ENCODE measurements around the gene TPRN. TPM values are rescaled to one million over a fixed set of nuclear protein-coding genes. Genes with fewer than 3 reads are reported as not detected.
A peak's percentile ranks its signal among the peaks of the same experiment; 100 is the strongest.

TPRN gene
- total RNA-seq, 4 donors from 2014 or later = 3.4 to 10.2 (median 6.3) TPM

- no peaks in the 10 kb centered on the region for H3K9me3 ChIP-seq
- H3K27me3 ChIP-seq = peaks cover 14 to 27% (median 22%) of the 10 kb centered on the region in 3 donors
- TF ChIP-seq CTCF (IDR thresholded peaks at IDR 0.05 in 4 of 5, conservative IDR thresholded peaks at IDR 0.05 in 1 of 5) (no peak), POLR2A (IDR thresholded peaks at IDR 0.05) (no peak)
- peaks cover 5 to 8% of the 10 kb centered on the region in 2 donors for H3K4me1 ChIP-seq
- intact Hi-C loops (cut with DNase I; ENCODE audit: low total_unique reads) (no loop called here), in situ Hi-C loops (cut with MboI; ENCODE audit: low sequenced_read_pairs in 4 of 4) (no loop called here)
- H3K4me3 ChIP-seq = no peak overlapping the region
- H3K36me3 ChIP-seq = peaks cover 0 to 2% of the 10 kb centered on the region in 2 donors
- ATAC-seq (no peak), DNase-seq (no peak)
- no peak overlapping the region for H3K27ac ChIP-seq
Measured at GRCh38 chr9:137172901-137173795, 27.4 kb downstream of the TPRN start.

- DNase-seq (no peak), ATAC-seq (no peak)
- no peak overlapping the region for H3K4me3 ChIP-seq
- TF ChIP-seq POLR2A (IDR thresholded peaks at IDR 0.05) (no peak), CTCF (IDR thresholded peaks at IDR 0.05 in 4 of 5, conservative IDR thresholded peaks at IDR 0.05 in 1 of 5) (no peak)
- H3K27ac ChIP-seq = no peak overlapping the region
- no peaks in the 10 kb centered on the region for H3K9me3 ChIP-seq
- peaks cover 32 to 45% (median 41%) of the 10 kb centered on the region in 3 donors for H3K27me3 ChIP-seq
- in situ Hi-C loops (cut with MboI; ENCODE audit: low sequenced_read_pairs in 4 of 4) = no loop called here
- H3K4me1 ChIP-seq = peaks cover 8 to 10% of the 10 kb centered on the region in 2 donors
- intact Hi-C loops (cut with DNase I; ENCODE audit: low total_unique reads) = no loop called here
- H3K36me3 ChIP-seq = no peaks in the 10 kb centered on the region
Measured at GRCh38 chr9:137171149-137171900, 29.2 kb downstream of the TPRN start.

- no peak for ATAC-seq
- in situ Hi-C loops (cut with MboI; ENCODE audit: low sequenced_read_pairs in 4 of 4) = no loop called here
- intact Hi-C loops (cut with DNase I; ENCODE audit: low total_unique reads) = no loop called here
- Histone ChIP-seq H3K36me3 (no peaks in the 10 kb centered on the region), H3K4me1 (peaks cover 8 to 10% of the 10 kb centered on the region in 2 donors), H3K9me3 (no peaks in the 10 kb centered on the region), H3K27ac (no peak overlapping the region), H3K4me3 (no peak overlapping the region), H3K27me3 (peaks cover 39 to 52% (median 48%) of the 10 kb centered on the region in 3 donors)
- TF ChIP-seq POLR2A (IDR thresholded peaks at IDR 0.05) = no peak
- TF ChIP-seq CTCF (IDR thresholded peaks at IDR 0.05 in 4 of 5, conservative IDR thresholded peaks at IDR 0.05 in 1 of 5) = no peak
- DNase-seq = no peak
Measured at GRCh38 chr9:137170486-137171148, 29.9 kb downstream of the TPRN start.

- DNase-seq (no peak), ATAC-seq (no peak)
- H3K27ac ChIP-seq = no peak within 1 kb of the TSS
- TF ChIP-seq CTCF (IDR thresholded peaks at IDR 0.05 in 4 of 5, conservative IDR thresholded peaks at IDR 0.05 in 1 of 5) = no peak
- no peak for TF ChIP-seq POLR2A (IDR thresholded peaks at IDR 0.05)
- H3K36me3 ChIP-seq = no peaks in the 10 kb centered on the region
- H3K9me3 ChIP-seq = no peaks in the 10 kb centered on the region
- peaks cover 46 to 59% (median 55%) of the 10 kb centered on the region in 3 donors for H3K27me3 ChIP-seq
- H3K4me3 ChIP-seq = peak within 1 kb of the TSS; percentile 28 to 50 (median 40)
- peaks cover 8 to 10% of the 10 kb centered on the region in 2 donors for H3K4me1 ChIP-seq
- in situ Hi-C loops (cut with MboI; ENCODE audit: low sequenced_read_pairs in 4 of 4) (no loop called here), intact Hi-C loops (cut with DNase I; ENCODE audit: low total_unique reads) (no loop called here)
Measured at GRCh38 chr9:137169896-137170358, 30.6 kb downstream of the TPRN start, which contains the start of gene LRRC26. Gene LRRC26, minus strand, starts transcription at chr9:137170051. Its CDS starts 108 bp downstream, at chr9:137169943.
